Right lobe of liver (tissue), 4 donors: ENCODE data around the gene LGI1.

Experiments used
- POLR2A ChIP-seq: fragments of 450-650 bp; IDR thresholded peaks from one replicate; pipeline ENCODE4 v1.6.1; 2017; ENCODE audit warnings: antibody characterized with exemption, mild to moderate bottlenecking
- TF ChIP-seq, protein P1 (sequence below), 4 donors: fragments of 200-600 bp in 3 of 4; fragments of 450-650 bp in 1 of 4; IDR thresholded peaks; one replicate each; pipeline versions ENCODE4 v1.5.1 to v1.8.0; 2016 to 2022; ENCODE audit warnings: antibody characterized with exemption in 4 of 4, mild to moderate bottlenecking in 2 of 4
- donor health status: DM: no; HTN: no; CAD: no.
- donor health status: DM: no; HTN: no; CAD: no.
- donor health status: DM: no; HTN: yes; CAD: no.

DNA sequence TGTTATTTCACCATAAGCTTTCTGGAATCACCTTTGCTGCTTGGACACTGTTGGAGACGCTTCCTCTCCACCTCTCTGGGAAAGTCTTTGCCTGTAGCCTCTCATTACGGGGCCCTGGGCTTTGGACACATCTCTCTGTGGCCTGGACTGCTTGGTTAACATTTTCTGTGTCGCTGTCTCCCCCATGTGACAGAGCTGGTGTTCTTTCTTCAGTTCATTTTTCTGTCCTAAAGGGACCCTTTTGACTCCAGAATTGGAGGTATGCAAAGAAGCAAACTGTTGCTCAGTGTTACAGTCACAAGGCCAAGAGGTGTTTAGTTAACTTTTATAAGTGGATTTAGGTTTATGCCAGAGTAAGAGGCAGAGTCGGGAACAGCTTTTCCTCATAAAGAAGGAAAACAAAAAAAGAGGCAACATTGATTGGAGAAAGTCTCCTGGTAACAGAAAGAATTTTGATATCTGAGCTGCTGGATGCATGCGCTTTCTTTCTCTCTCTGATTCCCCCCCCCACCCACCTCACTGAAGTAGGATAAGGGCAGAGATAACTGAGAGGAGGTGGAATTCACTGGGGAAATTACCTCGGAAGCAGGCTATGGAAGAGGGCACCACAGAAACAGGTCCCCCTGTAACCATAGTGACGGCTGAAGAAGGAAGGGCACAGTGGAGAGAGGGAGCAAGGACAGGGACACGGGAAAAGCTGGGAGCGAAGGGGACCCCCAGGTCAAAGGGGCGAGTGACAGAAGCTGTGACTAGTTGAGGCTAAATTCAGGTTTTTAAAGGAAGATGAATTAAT, 57.8 kb downstream of the LGI1 start:
- TF ChIP-seq, protein P1, sequence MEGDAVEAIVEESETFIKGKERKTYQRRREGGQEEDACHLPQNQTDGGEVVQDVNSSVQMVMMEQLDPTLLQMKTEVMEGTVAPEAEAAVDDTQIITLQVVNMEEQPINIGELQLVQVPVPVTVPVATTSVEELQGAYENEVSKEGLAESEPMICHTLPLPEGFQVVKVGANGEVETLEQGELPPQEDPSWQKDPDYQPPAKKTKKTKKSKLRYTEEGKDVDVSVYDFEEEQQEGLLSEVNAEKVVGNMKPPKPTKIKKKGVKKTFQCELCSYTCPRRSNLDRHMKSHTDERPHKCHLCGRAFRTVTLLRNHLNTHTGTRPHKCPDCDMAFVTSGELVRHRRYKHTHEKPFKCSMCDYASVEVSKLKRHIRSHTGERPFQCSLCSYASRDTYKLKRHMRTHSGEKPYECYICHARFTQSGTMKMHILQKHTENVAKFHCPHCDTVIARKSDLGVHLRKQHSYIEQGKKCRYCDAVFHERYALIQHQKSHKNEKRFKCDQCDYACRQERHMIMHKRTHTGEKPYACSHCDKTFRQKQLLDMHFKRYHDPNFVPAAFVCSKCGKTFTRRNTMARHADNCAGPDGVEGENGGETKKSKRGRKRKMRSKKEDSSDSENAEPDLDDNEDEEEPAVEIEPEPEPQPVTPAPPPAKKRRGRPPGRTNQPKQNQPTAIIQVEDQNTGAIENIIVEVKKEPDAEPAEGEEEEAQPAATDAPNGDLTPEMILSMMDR (IDR thresholded peaks at IDR 0.05) = no peak
- TF ChIP-seq POLR2A = no peak
